H1 (cell line): Measurements from ENCODE around the gene CRYBG1. TPM values are rescaled to one million over a fixed set of nuclear protein-coding genes. Genes with fewer than 3 reads are reported as not detected.

Experiments
- CTCF ChIA-PET: fragments of 300-600 bp; sonication (Branson Sonifier 250); formaldehyde crosslinking; loops from one replicate; lab custom pipeline; 2021; ENCODE audit not compliant: partially characterized antibody; lab: Charles Lee
- POLR2A ChIA-PET: fragments of 300-600 bp; sonication (Branson Sonifier 250); formaldehyde crosslinking; loops from one replicate; lab custom pipeline; 2021; ENCODE audit warnings: inconsistent platforms; ENCODE audit not compliant: partially characterized antibody; lab: Charles Lee
- DNase-seq, 2 experiments: peaks; one replicate each; pipeline versions ENCODE4 v3.0.0 to v3.0.0-alpha.2; 2010 to 2022; ENCODE audit warnings: low spot score in 2 of 2, low read depth in 1 of 2, mixed read lengths in 1 of 2
- FAIRE-seq: peaks from 2 replicates; lab custom pipeline; 2011; peaks lifted over from hg19 to GRCh38; lab: Jason Lieb, UNC
- H2AFZ ChIP-seq: 2 replicates; pipeline ENCODE4 v1.8.1; 2012; ENCODE audit warnings: low read length, inconsistent platforms
- H2AK5ac ChIP-seq: 2 replicates; pipeline ENCODE4 v1.6.1; 2013; ENCODE audit warnings: low read depth, low read length
- H2BK120ac ChIP-seq: replicated peaks from 2 replicates; pipeline ENCODE3; 2013; ENCODE audit warnings: low read depth, low read length, inconsistent platforms
- H2BK12ac ChIP-seq: 2 replicates; pipeline ENCODE4 v1.6.1; 2013; ENCODE audit warnings: low read depth, low read length
- H2BK15ac ChIP-seq: 2 replicates; pipeline ENCODE4 v1.6.1; 2013; ENCODE audit warnings: low read length
- H2BK20ac ChIP-seq: 2 replicates; pipeline ENCODE4 v1.6.1; 2013; ENCODE audit warnings: low read length
- H2BK5ac ChIP-seq: 2 replicates; pipeline ENCODE4 v1.6.1; 2013; ENCODE audit warnings: low read depth, low read length
- H3K14ac ChIP-seq: 2 replicates; pipeline ENCODE4 v1.6.1; 2013; ENCODE audit warnings: inconsistent platforms; ENCODE audit not compliant: insufficient read length
- H3K18ac ChIP-seq: 2 replicates; pipeline ENCODE4 v1.6.1; 2013; ENCODE audit warnings: low read length; ENCODE audit errors: extremely low read depth
- H3K23ac ChIP-seq: 2 replicates; pipeline ENCODE4 v1.6.1; 2013; ENCODE audit warnings: inconsistent platforms; ENCODE audit not compliant: insufficient read length
- H3K23me2 ChIP-seq: 2 replicates; pipeline ENCODE4 v1.6.1; 2013; ENCODE audit warnings: low read depth, low read length
- H3K27ac ChIP-seq: 2 replicates; pipeline ENCODE4 v1.6.1; 2011; ENCODE audit warnings: low read depth, low read length, inconsistent platforms
- H3K27me3 ChIP-seq, 4 experiments: replicated peaks in 1 of 4; 1 replicate in 1 of 4; 2 replicates in 3 of 4; pipeline versions ENCODE4 v1.6.1 to v1.8.1; 2011 to 2013; ENCODE audit warnings: low read length in 3 of 4, mild to moderate bottlenecking in 3 of 4, inconsistent platforms in 2 of 4, mixed read lengths in 2 of 4, moderate library complexity in 1 of 4; ENCODE audit not compliant: control insufficient read depth in 3 of 4, insufficient read depth in 3 of 4; ENCODE audit errors: extremely low read depth in 1 of 4
- H3K36me3 ChIP-seq, 4 experiments: 2 replicates each; pipeline versions ENCODE4 v1.6.1 to v1.8.1; 2011 to 2013; ENCODE audit warnings: mild to moderate bottlenecking in 4 of 4, low read length in 3 of 4, moderate library complexity in 2 of 4, control low read depth in 1 of 4, inconsistent platforms in 1 of 4; ENCODE audit not compliant: insufficient read depth in 4 of 4, control insufficient read depth in 2 of 4
- H3K4ac ChIP-seq: replicated peaks from 2 replicates; pipeline ENCODE3; 2013; ENCODE audit warnings: low read length, low read depth, mixed read lengths, inconsistent platforms; ENCODE audit not compliant: insufficient read length
- H3K4me1 ChIP-seq, 4 experiments: replicated peaks in 1 of 4; 1 replicate in 1 of 4; 2 replicates in 3 of 4; pipeline versions ENCODE4 v1.6.1 to v1.8.1; 2011 to 2013; ENCODE audit warnings: low read length in 3 of 4, inconsistent platforms in 2 of 4, mixed read lengths in 1 of 4; ENCODE audit not compliant: insufficient read depth in 4 of 4, control insufficient read depth in 3 of 4
- H3K4me2 ChIP-seq, 2 experiments: 2 replicates each; pipeline versions ENCODE4 v1.6.1 to v1.8.1; 2011 to 2013; ENCODE audit warnings: low read depth in 2 of 2, low read length in 2 of 2, control low read depth in 1 of 2, inconsistent platforms in 1 of 2, mild to moderate bottlenecking in 1 of 2; ENCODE audit not compliant: insufficient read depth in 1 of 2
- H3K4me3 ChIP-seq, 4 experiments: fragments of 200-600, 300-600 bp in 1 of 4; sonication (generic), shearing (Covaris generic), sonication (Bioruptor Twin) in 1 of 4; 2 replicates each; pipeline versions ENCODE4 v1.5.1 to v1.8.1; 2011 to 2016; ENCODE audit warnings: low read length in 4 of 4, low read depth in 3 of 4, control low read depth in 2 of 4, inconsistent platforms in 2 of 4, mild to moderate bottlenecking in 2 of 4, mixed read lengths in 1 of 4, moderate library complexity in 1 of 4; ENCODE audit not compliant: insufficient read depth in 2 of 4; ENCODE audit errors: extremely low read depth in 1 of 4
- H3K56ac ChIP-seq: replicated peaks from 2 replicates; pipeline ENCODE3; 2013; ENCODE audit warnings: low read depth, mild to moderate bottlenecking, mixed read lengths, low read length, inconsistent platforms; ENCODE audit not compliant: insufficient read length
- H3K79me1 ChIP-seq: 2 replicates; pipeline ENCODE4 v1.6.1; 2013; ENCODE audit warnings: low read depth, low read length, control low read depth
- H3K79me2 ChIP-seq, 2 experiments: 2 replicates each; pipeline versions ENCODE4 v1.6.1 to v1.8.1; 2012 to 2013; ENCODE audit warnings: low read length in 2 of 2, mild to moderate bottlenecking in 2 of 2, inconsistent platforms in 1 of 2; ENCODE audit not compliant: insufficient read depth in 2 of 2, control insufficient read depth in 1 of 2
- H3K9ac ChIP-seq, 4 experiments: replicated peaks in 1 of 4; 1 replicate in 1 of 4; 2 replicates in 3 of 4; pipeline versions ENCODE4 v1.6.1 to v1.8.1; 2011 to 2013; ENCODE audit warnings: low read depth in 3 of 4, low read length in 3 of 4, control low read depth in 2 of 4, mild to moderate bottlenecking in 2 of 4, moderate library complexity in 2 of 4, inconsistent platforms in 1 of 4; ENCODE audit errors: extremely low read depth in 1 of 4
- H3K9me3 ChIP-seq, 2 experiments: 2 replicates each; pipeline versions ENCODE4 v1.6.1 to v1.8.1; 2012 to 2013; ENCODE audit warnings: mild to moderate bottlenecking in 2 of 2, moderate library complexity in 2 of 2, control low read depth in 1 of 2, inconsistent platforms in 1 of 2, low read depth in 1 of 2, low read length in 1 of 2, mixed read lengths in 1 of 2; ENCODE audit not compliant: insufficient read depth in 2 of 2
- H4K20me1 ChIP-seq, 2 experiments: replicated peaks in 1 of 2; 2 replicates each; pipeline versions ENCODE3 to v1.8.1; 2011 to 2013; ENCODE audit warnings: inconsistent platforms in 2 of 2, low read length in 2 of 2, mild to moderate bottlenecking in 1 of 2; ENCODE audit not compliant: insufficient read depth in 2 of 2, control insufficient read depth in 1 of 2
- H4K5ac ChIP-seq: 2 replicates; pipeline ENCODE4 v1.6.1; 2013; ENCODE audit warnings: low read length, low read depth, mixed read lengths, inconsistent platforms; ENCODE audit not compliant: insufficient read length
- H4K8ac ChIP-seq: 2 replicates; pipeline ENCODE4 v1.8.0; 2013; ENCODE audit warnings: mild to moderate bottlenecking, moderate library complexity, low read length, inconsistent platforms; ENCODE audit not compliant: insufficient read depth; ENCODE audit errors: extremely low read depth
- H4K91ac ChIP-seq: replicated peaks from 2 replicates; pipeline ENCODE3; 2013; ENCODE audit warnings: low read length, mixed read lengths, inconsistent platforms; ENCODE audit not compliant: insufficient read length
- ATF3 ChIP-seq: IDR thresholded peaks from 2 replicates; pipeline ENCODE4 v1.6.1; 2011; ENCODE audit warnings: low read depth, mild to moderate bottlenecking, low read length; ENCODE audit not compliant: insufficient read depth
- CTBP2 ChIP-seq: IDR thresholded peaks from 2 replicates; pipeline ENCODE4 v1.7.0; 2011; ENCODE audit warnings: borderline replicate concordance, mild to moderate bottlenecking, moderate library complexity, mixed read lengths, low read length; ENCODE audit not compliant: insufficient read depth, insufficient read length
- E2F6 ChIP-seq: IDR thresholded peaks from 2 replicates; pipeline ENCODE4 v1.6.1; 2012; ENCODE audit warnings: inconsistent platforms
- GABPA ChIP-seq: IDR thresholded peaks from 2 replicates; pipeline ENCODE4 v1.6.1; 2011; ENCODE audit warnings: mild to moderate bottlenecking, low read length, moderate library complexity, borderline replicate concordance; ENCODE audit not compliant: insufficient read depth
- KDM1A ChIP-seq: fragments of 200-600, 300-600 bp; sonication (generic); IDR thresholded peaks from 2 replicates; pipeline ENCODE4 v1.7.1; 2016; ENCODE audit warnings: mild to moderate bottlenecking, low read length, borderline replicate concordance
- KDM5A ChIP-seq: fragments of 200-600 bp; IDR thresholded peaks from 2 replicates; pipeline ENCODE4 v1.7.1; 2012; ENCODE audit warnings: mild to moderate bottlenecking, low read length, inconsistent platforms, mixed read lengths
- SAP30 ChIP-seq: fragments of 300-600 bp; sonication (generic); IDR thresholded peaks from 2 replicates; pipeline ENCODE4 v1.7.1; 2012; ENCODE audit warnings: low read length, moderate library complexity, mild to moderate bottlenecking, inconsistent platforms; ENCODE audit not compliant: insufficient read depth, insufficient replicate concordance
- SP1 ChIP-seq: IDR thresholded peaks from 2 replicates; pipeline ENCODE4 v1.6.1; 2011; ENCODE audit warnings: low read depth, low read length
- TAF7 ChIP-seq: optimal IDR thresholded peaks from 2 replicates; pipeline ENCODE3; 2011; ENCODE audit warnings: low read depth, mild to moderate bottlenecking, inconsistent platforms, low read length, moderate library complexity, borderline replicate concordance
- USF2 ChIP-seq: IDR thresholded peaks from 2 replicates; pipeline ENCODE4 v1.6.1; 2011; ENCODE audit warnings: low read length, improper control_type of control experiment
- WGBS, 2 experiments: shearing (Covaris generic) in 1 of 2; methylation state at CpG; one replicate each; pipeline versions ENCODE4 v1.1.6 to v1.1.7; 2013 to 2015; ENCODE audit warnings: low lambda C conversion rate in 2 of 2, mixed read lengths in 2 of 2, inconsistent platforms in 1 of 2, low coverage in 1 of 2, missing lambda C conversion rate in 1 of 2; ENCODE audit not compliant: insufficient replicate concordance in 2 of 2, insufficient coverage in 1 of 2, insufficient read length in 1 of 2; ENCODE audit errors: extremely low coverage in 1 of 2, missing lambda C conversion rate in 1 of 2; 5-methylcytosine and 5-hydroxymethylcytosine counted together
- polyA plus RNA-seq, 7 experiments: library from polyadenylated mRNA; depleted of rRNA in 3 of 7; stranded (reverse) in 5 of 7; unstranded in 2 of 7; fragments of >200 nt in 5 of 7; fragments of 200-250 nt in 2 of 7; gene quantifications; 1 replicate in 5 of 7; 2 replicates in 1 of 7; 4 replicates in 1 of 7; pipeline versions ENCODE4 v1.2.1 to v1.2.3, GENCODE V29; 2011 to 2013; ENCODE audit warnings: missing spikeins in 2 of 7, mixed read lengths in 2 of 7
- total RNA-seq: library from RNA; stranded (reverse); fragmentation: NEBNext Ultra II Directional; extraction: Animal tissue kit (Norgen Biotek cat#: 25700); gene quantifications from 2 replicates; pipeline ENCODE4 v1.2.1, GENCODE V29; 2021

Gene CRYBG1
- total and polyA plus RNA-seq, 2 of the 8 experiments (the other 6 are each of a cell fraction or from before 2014, with no cell fraction given) = 2.2 to 11.6 TPM

- H4K5ac ChIP-seq = no peak overlapping the region
- H3K18ac ChIP-seq = no peak overlapping the region
- no peak overlapping the region for H2BK15ac ChIP-seq
- H2BK20ac ChIP-seq = no peak overlapping the region
- H2AK5ac ChIP-seq = no peak overlapping the region
- H3K79me2 ChIP-seq = no peaks in the 10 kb centered on the region
- H3K79me1 ChIP-seq = no peaks in the 10 kb centered on the region
- H3K9ac ChIP-seq = no peak overlapping the region
- no peaks in the 10 kb centered on the region for H3K36me3 ChIP-seq
- H3K27me3 ChIP-seq = peaks cover 0 to 2% (median 0%) of the 10 kb centered on the region in 4 experiments; a peak in 2 of 7 replicates
- H3K23me2 ChIP-seq = peaks cover 3% of the 10 kb centered on the region; the same call in 1 of the 2 replicates
- no peak overlapping the region for H3K4me3 ChIP-seq
- TF ChIP-seq GABPA (no peak), SP1 (no peak), ATF3 (no peak), SAP30 (no peak), KDM5A (no peak), CTBP2 (no peak), USF2 (no peak), TAF7 (no peak), E2F6 (no peak), KDM1A (no peak)
- 74% methylated on average over 1 of the region's 1 CpG; no CpG with 5 or more reads in 1 of the 2 experiments for WGBS, 2 experiments
- POLR2A ChIA-PET = no interaction called here
- H3K23ac ChIP-seq = no peak overlapping the region
- no peaks in the 10 kb centered on the region for H3K9me3 ChIP-seq
- no peak overlapping the region for H3K27ac ChIP-seq
- no peaks in the 10 kb centered on the region for H4K20me1 ChIP-seq
- H2AFZ ChIP-seq = no peak overlapping the region
- CTCF ChIA-PET = interaction anchor here (0.6 to 4.7 kb wide), 2 partner anchors 12 to 109 kb away, joined by 3 to 21 read pairs; no protein-coding TSS in a partner anchor
- H4K8ac ChIP-seq = no peak overlapping the region
- H2BK12ac ChIP-seq = no peak overlapping the region; the same call in 1 of the 2 replicates
- no peak overlapping the region for H3K14ac ChIP-seq
- H4K91ac ChIP-seq = no peak overlapping the region
- peaks cover 0 to 15% (median 9%) of the 10 kb centered on the region in 4 experiments; a peak in 5 of 7 replicates for H3K4me1 ChIP-seq
- DNase-seq (no peak), FAIRE-seq (no peak)
- H3K4me2 ChIP-seq = no peak overlapping the region
- H3K56ac ChIP-seq = no peak overlapping the region
- H2BK120ac ChIP-seq = no peak overlapping the region
- H3K4ac ChIP-seq = no peak overlapping the region
- H2BK5ac ChIP-seq = no peak overlapping the region
Measured at GRCh38 chr6:106456756-106457155, 96.2 kb downstream of the CRYBG1 start.
